Ishikawa (cell line): Measurements from ENCODE around the gene PTPN6.
A peak's percentile ranks its signal among the peaks of the same experiment; 100 is the strongest.

Source experiments
- CEBPB ChIP-seq: IDR thresholded peaks from 2 replicates; pipeline ENCODE4 v1.6.1; 2012
- CREB1 ChIP-seq: IDR thresholded peaks from 2 replicates; pipeline ENCODE4 v1.6.1; 2012; ENCODE audit warnings: low read depth
- EGR1 ChIP-seq: IDR thresholded peaks from 2 replicates; pipeline ENCODE4 v1.6.1; 2012
- EP300 ChIP-seq: IDR thresholded peaks from 2 replicates; pipeline ENCODE4 v1.6.1; 2012; ENCODE audit warnings: borderline replicate concordance
- MAX ChIP-seq: IDR thresholded peaks from 2 replicates; pipeline ENCODE4 v1.6.1; 2012
- RAD21 ChIP-seq: IDR thresholded peaks from 2 replicates; pipeline ENCODE4 v1.6.1; 2012; ENCODE audit warnings: low read depth
- TAF1 ChIP-seq: IDR thresholded peaks from 2 replicates; pipeline ENCODE4 v1.6.1; 2012; ENCODE audit warnings: low read depth, mild to moderate bottlenecking
- TEAD4 ChIP-seq: IDR thresholded peaks from 2 replicates; pipeline ENCODE4 v1.6.1; 2012
- ZBTB7A ChIP-seq: IDR thresholded peaks from 2 replicates; pipeline ENCODE4 v1.6.1; 2012; ENCODE audit warnings: low read depth
- TF ChIP-seq, protein P1 (sequence below): IDR thresholded peaks from 2 replicates; pipeline ENCODE4 v1.6.1; 2012; ENCODE audit warnings: low read depth, mild to moderate bottlenecking

GRCh38 chr12:6928703-6929407, 22.3 kb upstream of the PTPN6 start:
- TF ChIP-seq, protein P1, sequence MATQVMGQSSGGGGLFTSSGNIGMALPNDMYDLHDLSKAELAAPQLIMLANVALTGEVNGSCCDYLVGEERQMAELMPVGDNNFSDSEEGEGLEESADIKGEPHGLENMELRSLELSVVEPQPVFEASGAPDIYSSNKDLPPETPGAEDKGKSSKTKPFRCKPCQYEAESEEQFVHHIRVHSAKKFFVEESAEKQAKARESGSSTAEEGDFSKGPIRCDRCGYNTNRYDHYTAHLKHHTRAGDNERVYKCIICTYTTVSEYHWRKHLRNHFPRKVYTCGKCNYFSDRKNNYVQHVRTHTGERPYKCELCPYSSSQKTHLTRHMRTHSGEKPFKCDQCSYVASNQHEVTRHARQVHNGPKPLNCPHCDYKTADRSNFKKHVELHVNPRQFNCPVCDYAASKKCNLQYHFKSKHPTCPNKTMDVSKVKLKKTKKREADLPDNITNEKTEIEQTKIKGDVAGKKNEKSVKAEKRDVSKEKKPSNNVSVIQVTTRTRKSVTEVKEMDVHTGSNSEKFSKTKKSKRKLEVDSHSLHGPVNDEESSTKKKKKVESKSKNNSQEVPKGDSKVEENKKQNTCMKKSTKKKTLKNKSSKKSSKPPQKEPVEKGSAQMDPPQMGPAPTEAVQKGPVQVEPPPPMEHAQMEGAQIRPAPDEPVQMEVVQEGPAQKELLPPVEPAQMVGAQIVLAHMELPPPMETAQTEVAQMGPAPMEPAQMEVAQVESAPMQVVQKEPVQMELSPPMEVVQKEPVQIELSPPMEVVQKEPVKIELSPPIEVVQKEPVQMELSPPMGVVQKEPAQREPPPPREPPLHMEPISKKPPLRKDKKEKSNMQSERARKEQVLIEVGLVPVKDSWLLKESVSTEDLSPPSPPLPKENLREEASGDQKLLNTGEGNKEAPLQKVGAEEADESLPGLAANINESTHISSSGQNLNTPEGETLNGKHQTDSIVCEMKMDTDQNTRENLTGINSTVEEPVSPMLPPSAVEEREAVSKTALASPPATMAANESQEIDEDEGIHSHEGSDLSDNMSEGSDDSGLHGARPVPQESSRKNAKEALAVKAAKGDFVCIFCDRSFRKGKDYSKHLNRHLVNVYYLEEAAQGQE, result no peak
- TF ChIP-seq EP300 (no peak), EGR1 (no peak), CEBPB (no peak), RAD21 (no peak), TAF1 (no peak), CREB1 (no peak), TEAD4 (no peak), MAX (0 out of 2 replicates have a peak, but pooled peaks have one; percentile 33), ZBTB7A (peak; percentile 29)
